A673 (cell line): ENCODE data around the gene POLR1H. TPM values are rescaled to one million over a fixed set of nuclear protein-coding genes. Genes with fewer than 3 reads are reported as not detected.

Experiments used
- BruUV-seq: library from RNA; stranded (reverse); fragments of 400-500 nt; replicated peaks from 2 replicates; lab custom pipeline; 2021; lab: Mats Ljungman, UMichigan
- CTCF ChIA-PET: fragments of 300-600 bp; sonication (Branson Sonifier 250); formaldehyde crosslinking; loops from one replicate; lab custom pipeline; 2022; ENCODE audit warnings: antibody characterized with exemption; lab: Charles Lee
- POLR2A ChIA-PET: fragments of 300-600 bp; sonication (Branson Sonifier 250); formaldehyde crosslinking; loops from one replicate; lab custom pipeline; 2022; ENCODE audit warnings: antibody characterized with exemption; ENCODE audit not compliant: low non-redundant PET; lab: Charles Lee
- DNase-seq: peaks from one replicate; pipeline ENCODE4 v3.0.0-alpha.2; 2015; ENCODE audit warnings: low spot score
- H3K27ac ChIP-seq: fragments of 200-600 bp; sonication (generic); 2 replicates; pipeline ENCODE4 v1.5.1; 2016; ENCODE audit warnings: mixed run types, low read depth, mild to moderate bottlenecking, mixed read lengths, antibody characterized with exemption, low read length; ENCODE audit not compliant: poor library complexity, severe bottlenecking
- H3K27me3 ChIP-seq: fragments of 200-600 bp; sonication (generic); replicated peaks from 2 replicates; pipeline ENCODE4 v1.6.1; 2017; ENCODE audit warnings: mixed run types, low read depth, mild to moderate bottlenecking, mixed read lengths, antibody characterized with exemption, low read length; ENCODE audit not compliant: insufficient read depth, poor library complexity
- H3K36me3 ChIP-seq: fragments of 200-600 bp; sonication (generic); 2 replicates; pipeline ENCODE4 v1.6.1; 2016; ENCODE audit warnings: mixed run types, mild to moderate bottlenecking, mixed read lengths, antibody characterized with exemption, low read length; ENCODE audit not compliant: insufficient read depth, poor library complexity, severe bottlenecking
- H3K4me1 ChIP-seq: fragments of 200-600 bp; sonication (generic); 2 replicates; pipeline ENCODE4 v1.6.1; 2017; ENCODE audit warnings: mixed run types, mild to moderate bottlenecking, mixed read lengths, antibody characterized with exemption, low read length; ENCODE audit not compliant: insufficient read depth, poor library complexity, severe bottlenecking
- H3K4me3 ChIP-seq: fragments of 200-600 bp; sonication (generic); 2 replicates; pipeline ENCODE4 v1.5.1; 2016; ENCODE audit warnings: low read depth, mixed run types, mild to moderate bottlenecking, mixed read lengths, low read length; ENCODE audit not compliant: poor library complexity, severe bottlenecking
- H3K9me3 ChIP-seq: fragments of 200-600 bp; sonication (generic); 2 replicates; pipeline ENCODE4 v1.6.1; 2016; ENCODE audit warnings: mixed run types, low read depth, mild to moderate bottlenecking, mixed read lengths, antibody characterized with exemption, low read length; ENCODE audit not compliant: poor library complexity, severe bottlenecking
- CTCF ChIP-seq: fragments of 300-800, 200-600 bp; sonication (generic); conservative IDR thresholded peaks from 2 replicates; pipeline ENCODE4 v1.5.1; 2017; ENCODE audit warnings: low read depth, mild to moderate bottlenecking, antibody characterized with exemption, low read length, moderate library complexity, mixed read lengths
- EZH2 ChIP-seq: fragments of 200-600 bp; sonication (generic); IDR thresholded peaks from 2 replicates; pipeline ENCODE4 v1.6.1; 2017; ENCODE audit warnings: borderline replicate concordance, low read depth, mild to moderate bottlenecking, mixed read lengths, antibody characterized with exemption, low read length; ENCODE audit not compliant: poor library complexity, severe bottlenecking
- intact Hi-C: fragments of 100-400 bp; cut with micrococcal nuclease; formaldehyde crosslinking; loops from one replicate; pipeline ENCODE4 v1.10.0; 2022; ENCODE audit not compliant: unreplicated experiment
- total RNA-seq: library from RNA; stranded (reverse); gene quantifications from 2 replicates; pipeline ENCODE4 v1.2.3, GENCODE V29; 2021

The POLR1H gene
- total RNA-seq, 1 experiment from 2014 or later, result 30.9 TPM

GRCh38 chr6:30042476-30042875 is 18.6 kb upstream of the POLR1H start:
- intact Hi-C loops, result no loop called here
- DNase-seq, result no peak
- no TSS peak for BruUV-seq

GRCh38 chr6:30042914-30043313 is 18.2 kb upstream of the POLR1H start:
- H3K4me1 ChIP-seq, result peaks cover 9% of the 10 kb centered on the region
- CTCF ChIA-PET, result no interaction called here
- POLR2A ChIA-PET, result no interaction called here
- H3K27me3 ChIP-seq, result no peaks in the 10 kb centered on the region
- H3K27ac ChIP-seq, result no peak overlapping the region
- BruUV-seq, result no TSS peak
- no peaks in the 10 kb centered on the region for H3K9me3 ChIP-seq
- no peak for DNase-seq
- no peak overlapping the region for H3K4me3 ChIP-seq
- no peaks in the 10 kb centered on the region for H3K36me3 ChIP-seq
- intact Hi-C loops, result no loop called here
- no peak for TF ChIP-seq CTCF
- no peak for TF ChIP-seq EZH2

More at GRCh38 chr6:30042476-30042875, 18.6 kb upstream of the POLR1H start:
- peaks cover 9% of the 10 kb centered on the region for H3K4me1 ChIP-seq
- no peaks in the 10 kb centered on the region for H3K9me3 ChIP-seq
- POLR2A ChIA-PET, result no interaction called here
- H3K27ac ChIP-seq, result no peak overlapping the region
- CTCF ChIA-PET, result no interaction called here
- no peaks in the 10 kb centered on the region for H3K36me3 ChIP-seq
- TF ChIP-seq EZH2 (no peak), CTCF (no peak)
- no peaks in the 10 kb centered on the region for H3K27me3 ChIP-seq
- H3K4me3 ChIP-seq, result no peak overlapping the region

DNA sequence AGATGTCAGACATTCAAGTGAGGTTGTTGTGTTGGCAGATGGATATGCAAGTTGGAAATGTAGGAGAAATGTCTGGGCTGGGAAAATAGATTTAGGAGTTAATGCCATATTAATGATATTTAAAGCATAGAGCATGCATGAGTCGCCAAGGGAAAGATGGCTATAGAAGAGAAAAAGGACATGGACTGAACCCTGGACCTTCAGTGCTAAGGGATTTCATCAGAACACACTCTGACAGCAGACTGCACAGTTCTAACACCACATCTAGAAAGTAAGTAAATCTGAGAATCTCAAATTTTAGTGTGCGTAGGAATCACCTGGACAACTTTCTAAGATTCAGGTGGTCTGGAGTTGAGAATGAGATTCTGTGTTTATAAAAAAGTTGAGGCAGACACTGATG is 17.3 kb upstream of the POLR1H start:
- POLR2A ChIA-PET, result no interaction called here
- intact Hi-C loops, result no loop called here
- no peaks in the 10 kb centered on the region for H3K27me3 ChIP-seq
- H3K27ac ChIP-seq, result no peak overlapping the region
- no TSS peak for BruUV-seq
- DNase-seq, result no peak
- no peaks in the 10 kb centered on the region for H3K36me3 ChIP-seq
- peaks cover 9% of the 10 kb centered on the region for H3K4me1 ChIP-seq
- no peak overlapping the region for H3K4me3 ChIP-seq
- CTCF ChIA-PET, result no interaction called here
- H3K9me3 ChIP-seq, result no peaks in the 10 kb centered on the region
- no peak for TF ChIP-seq CTCF
- TF ChIP-seq EZH2, result no peak
